SK-N-SH (cell line): Measurements from ENCODE around the gene FAM149A. TPM values are rescaled to one million over a fixed set of nuclear protein-coding genes. Genes with fewer than 3 reads are reported as not detected.

ENCODE experiments used
- CTCF ChIA-PET: fragments of 300-600, 350-600 bp; formaldehyde crosslinking; extraction: SDS; loops from one replicate; lab custom pipeline; 2021; lab: Yijun Ruan, JAX
- POLR2A ChIA-PET: fragments of 350-600 bp; sonication (Branson Sonifier 250); formaldehyde crosslinking; extraction: SDS; loops from one replicate; lab custom pipeline; 2020; ENCODE audit warnings: antibody characterized with exemption, inconsistent platforms; lab: Yijun Ruan, JAX
- DNase-seq: peaks from one replicate; pipeline ENCODE4 v3.0.0; 2012
- H2AFZ ChIP-seq: fragments of 200-600 bp; sonication (generic); 2 replicates; pipeline ENCODE4 v1.8.1; 2016; ENCODE audit warnings: antibody characterized with exemption, mild to moderate bottlenecking, low read depth
- H3F3A ChIP-seq: fragments of 200-600 bp; sonication (generic); replicated peaks from 2 replicates; pipeline ENCODE3; 2016; ENCODE audit warnings: antibody characterized with exemption, mild to moderate bottlenecking; ENCODE audit not compliant: insufficient read depth
- H3K27ac ChIP-seq, 2 experiments: fragments of 200-500 bp in 1 of 2; fragments of 200-600 bp in 1 of 2; sonication (Bioruptor generic) in 1 of 2; sonication (generic), shearing (Covaris generic) in 1 of 2; 2 replicates each; pipeline versions ENCODE4 v1.5.1 to v1.6.1; 2014 to 2016; ENCODE audit warnings: low read depth in 2 of 2, inconsistent platforms in 1 of 2, low read length in 1 of 2, mild to moderate bottlenecking in 1 of 2, mixed read lengths in 1 of 2
- H3K27me3 ChIP-seq: fragments of 200-600 bp; sonication (generic), shearing (Covaris generic); 2 replicates; pipeline ENCODE4 v1.6.1; 2016; ENCODE audit warnings: mixed run types; ENCODE audit not compliant: insufficient read depth
- H3K36me3 ChIP-seq, 2 experiments: fragments of 200-500 bp in 1 of 2; fragments of 200-600 bp in 1 of 2; sonication (Bioruptor generic) in 1 of 2; sonication (generic) in 1 of 2; replicated peaks in 1 of 2; 2 replicates each; pipeline versions ENCODE3 to v1.5.1; 2014 to 2016; ENCODE audit warnings: low read length in 1 of 2, mild to moderate bottlenecking in 1 of 2; ENCODE audit not compliant: insufficient read depth in 2 of 2, control insufficient read depth in 1 of 2
- H3K4me1 ChIP-seq, 2 experiments: fragments of 200-500 bp in 1 of 2; fragments of 200-600 bp in 1 of 2; sonication (Bioruptor generic) in 1 of 2; sonication (generic), shearing (Covaris generic) in 1 of 2; 2 replicates each; pipeline versions ENCODE4 v1.5.1 to v1.6.1; 2014 to 2016; ENCODE audit warnings: low read depth in 1 of 2, low read length in 1 of 2, mixed run types in 1 of 2; ENCODE audit not compliant: insufficient read depth in 2 of 2, control insufficient read depth in 1 of 2
- H3K4me2 ChIP-seq: fragments of 200-600 bp; sonication (generic), shearing (Covaris generic); 2 replicates; pipeline ENCODE4 v1.6.1; 2017; ENCODE audit warnings: mixed run types
- H3K4me3 ChIP-seq, 2 experiments: fragments of 200-500 bp in 1 of 2; fragments of 200-600 bp in 1 of 2; sonication (Bioruptor generic) in 1 of 2; sonication (generic), shearing (Covaris generic) in 1 of 2; 2 replicates each; pipeline versions ENCODE4 v1.5.1 to v1.8.1; 2014 to 2016; ENCODE audit warnings: low read depth in 2 of 2, inconsistent platforms in 1 of 2, low read length in 1 of 2, mild to moderate bottlenecking in 1 of 2, mixed read lengths in 1 of 2, moderate library complexity in 1 of 2
- H3K79me2 ChIP-seq: fragments of 200-600 bp; sonication (generic); 2 replicates; pipeline ENCODE4 v1.8.1; 2017; ENCODE audit warnings: mild to moderate bottlenecking; ENCODE audit not compliant: insufficient read depth
- H3K9ac ChIP-seq: fragments of 200-600 bp; sonication (generic); 2 replicates; pipeline ENCODE4 v1.6.1; 2017; ENCODE audit warnings: mixed run types
- H3K9me2 ChIP-seq: fragments of 200-600 bp; sonication (generic); 2 replicates; pipeline ENCODE4 v1.6.1; 2017; ENCODE audit warnings: mixed run types
- H3K9me3 ChIP-seq: fragments of 200-600 bp; sonication (generic); 2 replicates; pipeline ENCODE4 v1.6.1; 2017; ENCODE audit warnings: mixed run types, mild to moderate bottlenecking, moderate library complexity
- H4K20me1 ChIP-seq: fragments of 200-600 bp; sonication (generic); 2 replicates; pipeline ENCODE4 v1.6.1; 2017; ENCODE audit warnings: mild to moderate bottlenecking, mixed run types; ENCODE audit not compliant: insufficient read depth
- CHD2 ChIP-seq: fragments of 150-350 bp; IDR thresholded peaks from 2 replicates; pipeline ENCODE4 v1.6.1; 2018; ENCODE audit warnings: low read length; ENCODE audit not compliant: partially characterized antibody
- EZH2phosphoT487 ChIP-seq: fragments of 200-600 bp; sonication (generic); IDR thresholded peaks from 2 replicates; pipeline ENCODE4 v1.6.1; 2017; ENCODE audit warnings: low read depth, mixed run types, mild to moderate bottlenecking, antibody characterized with exemption, moderate library complexity, borderline replicate concordance
- FOXJ3 ChIP-seq: sonication (generic); formaldehyde crosslinking; IDR thresholded peaks from 2 replicates; pipeline ENCODE4 v1.5.1; 2020; ENCODE audit warnings: mild to moderate bottlenecking, missing genetic modification reagents
- GABPA ChIP-seq: IDR thresholded peaks from 2 replicates; pipeline ENCODE4 v1.4.0; 2012; ENCODE audit warnings: low read depth, mild to moderate bottlenecking
- MXI1 ChIP-seq: IDR thresholded peaks from 2 replicates; pipeline ENCODE4 v1.6.1; 2012; ENCODE audit warnings: mild to moderate bottlenecking, low read depth, low read length, improper control_type of control experiment
- POLR2AphosphoS5 ChIP-seq: IDR thresholded peaks from 2 replicates; pipeline ENCODE4 v1.6.1; 2012; ENCODE audit warnings: low read depth, low read length
- RAD21 ChIP-seq: IDR thresholded peaks from 2 replicates; pipeline ENCODE4 v1.6.1; 2012; ENCODE audit warnings: mild to moderate bottlenecking, low read length
- RCOR1 ChIP-seq: fragments of 150-350 bp; IDR thresholded peaks from 2 replicates; pipeline ENCODE4 v1.6.1; 2017; ENCODE audit warnings: antibody characterized with exemption, low read length
- RXRA ChIP-seq: IDR thresholded peaks from 2 replicates; pipeline ENCODE4 v1.4.0; 2012; ENCODE audit warnings: low read depth, mild to moderate bottlenecking, borderline replicate concordance
- TAF1 ChIP-seq: IDR thresholded peaks from 2 replicates; pipeline ENCODE4 v1.6.1; 2012; ENCODE audit warnings: low read depth, mild to moderate bottlenecking, low read length, moderate library complexity, borderline replicate concordance
- TCF12 ChIP-seq: IDR thresholded peaks from 2 replicates; pipeline ENCODE4 v1.4.0; 2012
- TEAD4 ChIP-seq: IDR thresholded peaks from 2 replicates; pipeline ENCODE4 v1.4.0; 2012; ENCODE audit warnings: mild to moderate bottlenecking, borderline replicate concordance; ENCODE audit not compliant: insufficient read depth
- YY1 ChIP-seq: IDR thresholded peaks from 2 replicates; pipeline ENCODE4 v1.4.0; 2012; ENCODE audit warnings: low read depth, mild to moderate bottlenecking
- WGBS: methylation state at CpG from one replicate; pipeline ENCODE4 v1.1.6; 2017; ENCODE audit warnings: low lambda C conversion rate; 5-methylcytosine and 5-hydroxymethylcytosine counted together
- polyA plus RNA-seq, 3 experiments: library from polyadenylated mRNA; depleted of rRNA; stranded (reverse); fragments of >200 nt; gene quantifications; 2 replicates each; pipeline ENCODE4 v1.2.3, GENCODE V29; 2012
- TF ChIP-seq, protein P1 (sequence below): fragments of 150-350 bp; IDR thresholded peaks from 2 replicates; pipeline ENCODE4 v1.6.1; 2017; ENCODE audit warnings: antibody characterized with exemption, low read length, low read depth, borderline replicate concordance
- TF ChIP-seq, protein P2 (sequence below): IDR thresholded peaks from 2 replicates; pipeline ENCODE4 v1.6.1; 2012; ENCODE audit warnings: mild to moderate bottlenecking, low read depth, low read length, moderate library complexity

Gene FAM149A
- polyA plus RNA-seq, 1 of the 3 experiments (the other 2 are of a cell fraction), result 0.38 TPM

DNA sequence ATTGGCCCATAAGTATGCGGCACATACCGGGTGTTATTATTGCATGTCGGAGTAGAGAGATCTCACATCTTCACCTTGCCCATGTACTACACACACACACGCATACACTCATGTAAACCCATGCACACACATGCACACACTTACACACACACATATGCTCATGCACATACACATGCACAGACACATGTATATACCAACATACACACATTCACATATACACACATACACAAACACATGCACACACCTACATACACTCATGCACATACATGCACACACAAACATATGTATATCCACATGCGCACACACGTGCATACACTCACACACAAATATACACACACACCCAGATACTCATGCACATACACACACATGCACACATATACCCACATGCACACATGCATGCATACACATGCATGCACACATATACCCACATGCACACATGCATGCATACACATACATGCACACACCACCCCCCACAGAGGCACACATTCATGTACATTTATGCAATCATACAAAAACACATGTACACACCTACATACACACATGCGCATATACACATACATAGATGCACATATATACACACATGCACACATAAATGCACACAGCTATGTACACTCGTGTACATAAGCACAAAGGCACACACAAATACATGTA, 98.1 kb downstream of the FAM149A start:
- no peak for TF ChIP-seq EZH2phosphoT487
- H3K36me3 ChIP-seq, result peaks cover 0 to 15% of the 10 kb centered on the region in 2 experiments
- no peak overlapping the region for H2AFZ ChIP-seq
- H3K27ac ChIP-seq, result no peak overlapping the region
- ChIA-PET POLR2A (no interaction called here), CTCF (interaction anchor here (1.3 to 1.7 kb wide), 2 partner anchors 10 to 11 kb away, joined by 6 to 7 read pairs; partner anchors contain the start of gene CYP4V2)
- no peaks in the 10 kb centered on the region for H3K27me3 ChIP-seq
- H3K9me3 ChIP-seq, result no peaks in the 10 kb centered on the region
- no peak overlapping the region for H3K4me3 ChIP-seq
- no peaks in the 10 kb centered on the region for H3K79me2 ChIP-seq
- DNase-seq, result no peak
- no peaks in the 10 kb centered on the region for H4K20me1 ChIP-seq
- peaks cover 0 to 4% of the 10 kb centered on the region in 2 experiments; a peak in 1 of 4 replicates for H3K4me1 ChIP-seq
- H3F3A ChIP-seq, result peaks cover 28% of the 10 kb centered on the region
- WGBS, result 91% methylated on average over 8 of the region's 8 CpGs
- no peak overlapping the region for H3K4me2 ChIP-seq
- H3K9ac ChIP-seq, result no peak overlapping the region
- no peaks in the 10 kb centered on the region for H3K9me2 ChIP-seq

DNA sequence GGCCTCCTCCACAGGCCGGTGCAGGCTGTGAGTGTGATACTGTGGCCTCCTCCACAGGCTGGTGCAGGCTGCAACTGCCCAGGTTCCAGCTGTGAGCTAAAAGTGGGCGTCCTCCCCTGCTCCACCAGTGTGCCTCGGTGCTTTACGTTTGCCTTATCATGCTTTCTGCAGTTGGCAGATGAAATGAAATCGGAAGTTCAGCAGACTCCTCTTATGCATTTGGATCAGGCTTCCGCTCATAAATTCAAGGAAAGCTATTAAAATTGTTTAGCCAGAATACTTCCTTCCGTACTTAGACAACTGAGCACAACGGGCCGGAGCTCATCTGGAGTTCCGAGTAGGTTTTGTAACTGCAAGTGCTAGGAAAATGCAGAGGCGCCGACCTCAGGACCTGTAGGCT, 98.9 kb downstream of the FAM149A start:
- Histone ChIP-seq H2AFZ (no peak overlapping the region), H3K9me3 (no peaks in the 10 kb centered on the region), H3K27me3 (no peaks in the 10 kb centered on the region), H3K4me2 (no peak overlapping the region), H3F3A (peaks cover 28% of the 10 kb centered on the region), H3K36me3 (peaks cover 0 to 8% of the 10 kb centered on the region in 2 experiments), H3K4me3 (no peak overlapping the region; a peak in 1 of 4 replicates), H3K27ac (peak overlapping the region in 1 of 2 experiments; percentile 65; a peak in 2 of 4 replicates), H4K20me1 (no peaks in the 10 kb centered on the region), H3K4me1 (peaks cover 0 to 4% of the 10 kb centered on the region in 2 experiments; a peak in 1 of 4 replicates), H3K9ac (no peak overlapping the region), H3K9me2 (no peaks in the 10 kb centered on the region), H3K79me2 (no peaks in the 10 kb centered on the region)
- TF ChIP-seq MXI1, result no peak
- no peak for TF ChIP-seq TEAD4
- TF ChIP-seq, protein P1, sequence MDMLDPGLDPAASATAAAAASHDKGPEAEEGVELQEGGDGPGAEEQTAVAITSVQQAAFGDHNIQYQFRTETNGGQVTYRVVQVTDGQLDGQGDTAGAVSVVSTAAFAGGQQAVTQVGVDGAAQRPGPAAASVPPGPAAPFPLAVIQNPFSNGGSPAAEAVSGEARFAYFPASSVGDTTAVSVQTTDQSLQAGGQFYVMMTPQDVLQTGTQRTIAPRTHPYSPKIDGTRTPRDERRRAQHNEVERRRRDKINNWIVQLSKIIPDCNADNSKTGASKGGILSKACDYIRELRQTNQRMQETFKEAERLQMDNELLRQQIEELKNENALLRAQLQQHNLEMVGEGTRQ, result no peak
- TF ChIP-seq, protein P2, sequence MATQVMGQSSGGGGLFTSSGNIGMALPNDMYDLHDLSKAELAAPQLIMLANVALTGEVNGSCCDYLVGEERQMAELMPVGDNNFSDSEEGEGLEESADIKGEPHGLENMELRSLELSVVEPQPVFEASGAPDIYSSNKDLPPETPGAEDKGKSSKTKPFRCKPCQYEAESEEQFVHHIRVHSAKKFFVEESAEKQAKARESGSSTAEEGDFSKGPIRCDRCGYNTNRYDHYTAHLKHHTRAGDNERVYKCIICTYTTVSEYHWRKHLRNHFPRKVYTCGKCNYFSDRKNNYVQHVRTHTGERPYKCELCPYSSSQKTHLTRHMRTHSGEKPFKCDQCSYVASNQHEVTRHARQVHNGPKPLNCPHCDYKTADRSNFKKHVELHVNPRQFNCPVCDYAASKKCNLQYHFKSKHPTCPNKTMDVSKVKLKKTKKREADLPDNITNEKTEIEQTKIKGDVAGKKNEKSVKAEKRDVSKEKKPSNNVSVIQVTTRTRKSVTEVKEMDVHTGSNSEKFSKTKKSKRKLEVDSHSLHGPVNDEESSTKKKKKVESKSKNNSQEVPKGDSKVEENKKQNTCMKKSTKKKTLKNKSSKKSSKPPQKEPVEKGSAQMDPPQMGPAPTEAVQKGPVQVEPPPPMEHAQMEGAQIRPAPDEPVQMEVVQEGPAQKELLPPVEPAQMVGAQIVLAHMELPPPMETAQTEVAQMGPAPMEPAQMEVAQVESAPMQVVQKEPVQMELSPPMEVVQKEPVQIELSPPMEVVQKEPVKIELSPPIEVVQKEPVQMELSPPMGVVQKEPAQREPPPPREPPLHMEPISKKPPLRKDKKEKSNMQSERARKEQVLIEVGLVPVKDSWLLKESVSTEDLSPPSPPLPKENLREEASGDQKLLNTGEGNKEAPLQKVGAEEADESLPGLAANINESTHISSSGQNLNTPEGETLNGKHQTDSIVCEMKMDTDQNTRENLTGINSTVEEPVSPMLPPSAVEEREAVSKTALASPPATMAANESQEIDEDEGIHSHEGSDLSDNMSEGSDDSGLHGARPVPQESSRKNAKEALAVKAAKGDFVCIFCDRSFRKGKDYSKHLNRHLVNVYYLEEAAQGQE, result no peak
- TF ChIP-seq RXRA, result no peak
- no peak for TF ChIP-seq GABPA
- no peak for TF ChIP-seq RAD21
- TF ChIP-seq YY1, result no peak
- no peak for TF ChIP-seq RCOR1
- TF ChIP-seq POLR2AphosphoS5, result no peak
- no peak for TF ChIP-seq FOXJ3
- no peak for TF ChIP-seq TAF1
- no peak for TF ChIP-seq TCF12
- no peak for TF ChIP-seq EZH2phosphoT487
- no peak for TF ChIP-seq CHD2
- ChIA-PET CTCF (interaction anchor here (1.1 to 1.7 kb wide), 2 partner anchors 10 to 11 kb away, joined by 3 to 6 read pairs; no protein-coding TSS in a partner anchor), POLR2A (interaction anchor here (0.9 kb wide), 1 partner anchor 12 kb away, joined by 3 read pairs; the partner anchor contains the start of gene CYP4V2)
- DNase-seq, result peak; percentile 39
- WGBS, result 88% methylated on average over 12 of the region's 12 CpGs
